ENCODE results near the gene OR1J4.
"Not testable (repeated sequence)": the region's sequence is repeated elsewhere in the genome, so short reads cannot be mapped to it uniquely, and the experiment has no call there.

Gene OR1J4

GRCh38 chr9:122518841-122519240 is at the start of gene OR1J4:
OR1J4 (plus strand) TSS chr9:122519141; CDS start chr9:122519141, 0 bp downstream.
- DNase-seq (ENCODE audit: low spot score): no peak

DNA sequence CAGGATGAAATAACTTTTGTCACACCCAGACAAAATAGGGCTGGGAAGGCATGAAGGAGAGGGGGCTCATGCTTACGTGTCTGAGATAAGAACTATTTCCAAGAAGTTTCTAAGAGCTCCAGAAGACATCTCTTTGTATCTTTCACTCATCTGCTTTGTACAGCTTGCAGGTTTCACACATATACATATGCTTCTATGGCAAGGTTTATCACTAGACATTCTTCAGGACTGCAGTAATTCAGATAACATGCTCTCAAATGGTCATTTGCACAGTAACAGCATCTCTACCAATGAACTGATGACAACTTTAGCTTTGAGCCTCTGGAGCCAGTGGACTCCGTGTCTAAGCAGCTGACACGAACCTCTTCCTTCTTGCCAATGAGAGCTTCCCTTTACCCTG is 44.4 kb upstream of the OR1J4 start:
- DNase-seq (ENCODE audit: low spot score): no peak

DNA sequence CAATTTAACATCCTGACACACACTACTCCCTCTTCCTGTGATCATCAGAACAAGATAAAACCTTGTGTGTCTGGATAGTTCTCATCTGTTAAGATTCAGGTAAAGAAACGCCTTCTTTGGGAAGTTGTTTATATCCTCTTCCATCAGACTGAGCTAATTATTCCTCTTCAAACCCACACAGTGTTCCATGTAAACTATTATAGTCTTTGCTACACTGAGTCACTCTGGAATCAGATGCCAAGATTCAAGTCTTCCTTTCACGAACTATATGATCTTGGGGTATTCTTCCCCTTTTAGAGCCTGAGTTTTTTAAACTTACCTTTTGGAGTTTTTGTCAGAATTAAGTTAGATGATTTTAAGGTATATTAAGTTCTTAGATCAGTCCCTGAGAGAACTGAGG is 43.2 kb upstream of the OR1J4 start:
- no peak for DNase-seq (ENCODE audit: low spot score)

DNA sequence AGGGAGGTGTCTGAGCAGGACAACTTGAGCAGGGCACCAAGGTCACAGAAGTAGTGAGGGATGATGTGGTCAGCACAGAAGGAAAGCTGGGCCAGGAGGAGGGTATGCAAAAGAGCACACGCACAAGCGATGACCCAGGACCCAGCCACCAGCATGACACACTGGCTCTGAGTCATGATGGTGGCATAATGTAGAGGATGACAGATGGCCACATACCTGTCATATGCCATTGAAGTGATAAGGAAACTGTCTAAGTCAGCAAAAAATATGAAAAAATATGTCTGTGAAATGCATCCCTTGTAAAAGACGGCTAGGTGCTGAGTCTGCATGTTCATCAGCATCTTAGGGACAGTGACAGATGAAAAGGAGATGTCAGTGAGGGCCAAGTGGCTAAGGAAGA is 41.6 kb upstream of the OR1J4 start:
- no peak for DNase-seq (ENCODE audit: low spot score)

GRCh38 chr9:122477826-122478225 is 41.1 kb upstream of the OR1J4 start, which contains the start of gene OR1J1:
OR1J1 (minus strand) TSS chr9:122477926; CDS start chr9:122477926, 0 bp downstream.
- DNase-seq (ENCODE audit: low spot score): no peak

DNA sequence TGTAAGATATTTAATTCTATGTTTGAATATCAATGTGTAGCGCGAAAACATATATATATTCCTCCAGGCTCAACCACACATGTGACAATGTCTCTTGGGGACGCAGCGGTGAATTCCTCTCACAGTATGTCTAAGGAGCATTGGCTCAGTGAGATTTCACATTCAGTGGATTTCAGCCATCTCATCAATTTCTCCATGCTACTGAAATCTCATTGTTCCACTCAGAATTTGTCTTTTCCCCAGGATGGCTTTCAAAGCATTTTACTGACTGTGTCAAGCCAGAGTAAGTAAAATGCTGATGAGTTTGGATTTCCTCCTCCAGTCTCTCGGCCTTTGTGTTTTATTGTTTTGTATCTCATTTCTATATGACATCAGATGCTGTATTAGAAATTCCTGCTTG is 39.9 kb upstream of the OR1J4 start:
- DNase-seq (ENCODE audit: low spot score): no peak

DNA sequence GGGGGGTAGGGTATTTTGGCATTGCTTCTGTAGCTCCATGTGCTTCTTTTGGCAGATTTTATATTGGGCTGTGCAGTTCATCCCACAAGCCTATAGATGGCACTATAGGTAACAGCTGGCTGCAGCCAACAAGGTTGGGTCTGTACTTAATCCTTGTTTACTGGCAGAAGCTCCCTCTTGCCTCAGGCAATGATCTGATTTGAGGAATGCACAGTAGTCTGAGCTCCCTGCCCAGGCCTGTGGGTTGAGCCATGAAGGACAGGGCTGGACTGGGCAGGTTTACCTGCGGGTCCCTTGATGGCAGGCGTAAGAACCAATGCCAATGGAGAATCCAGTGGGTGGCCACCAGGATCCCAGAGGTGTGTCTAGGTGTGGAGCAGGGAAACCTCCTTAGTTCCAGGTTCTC is 20.1 kb upstream of the OR1J4 start:
- peak; percentile 35 for DNase-seq (ENCODE audit: low spot score)

GRCh38 chr9:122506964-122507363 is 12.0 kb upstream of the OR1J4 start:
- DNase-seq (ENCODE audit: low spot score): no peak

DNA sequence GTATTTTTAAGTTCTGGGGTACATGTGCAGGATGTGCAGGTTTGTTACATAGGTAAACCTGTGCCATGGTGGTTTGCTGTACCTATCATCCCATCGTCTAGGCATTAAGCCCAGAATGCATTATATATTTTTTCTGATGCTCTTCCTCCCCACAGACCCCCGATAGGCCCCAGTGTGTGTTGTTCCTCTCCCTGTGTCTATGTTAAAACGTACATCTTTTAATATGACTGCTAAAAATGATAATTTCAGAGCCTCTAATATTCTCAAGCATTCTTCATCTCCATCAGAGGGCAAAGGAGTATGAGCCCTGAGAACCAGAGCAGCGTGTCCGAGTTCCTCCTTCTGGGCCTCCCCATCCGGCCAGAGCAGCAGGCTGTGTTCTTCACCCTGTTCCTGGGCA is 8.4 kb upstream of the OR1J4 start, which contains the start of gene OR1J2:
TSS of gene OR1J2 (plus strand) at position 301 of the 400 bp plus-strand sequence. CDS start at position 301, 0 bp downstream.
- no peak for DNase-seq (ENCODE audit: low spot score)

- no peak for DNase-seq (ENCODE audit: low spot score)
These were observed 715 bp upstream of the OR1J4 start for GRCh38 chr9:122518226-122518625.

DNA sequence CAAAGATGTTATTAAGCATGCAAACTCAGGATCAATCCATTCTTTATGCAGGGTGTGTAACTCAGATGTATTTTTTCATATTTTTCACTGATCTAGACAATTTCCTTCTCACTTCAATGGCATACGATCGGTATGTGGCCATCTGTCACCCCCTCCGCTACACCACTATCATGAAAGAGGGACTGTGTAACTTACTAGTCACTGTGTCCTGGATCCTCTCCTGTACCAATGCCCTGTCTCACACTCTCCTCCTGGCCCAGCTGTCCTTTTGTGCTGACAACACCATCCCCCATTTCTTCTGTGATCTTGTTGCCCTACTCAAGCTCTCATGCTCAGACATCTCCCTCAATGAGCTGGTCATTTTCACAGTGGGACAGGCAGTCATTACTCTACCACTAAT is 435 bp downstream of the OR1J4 start:
- DNase-seq (ENCODE audit: low spot score): no peak

DNA sequence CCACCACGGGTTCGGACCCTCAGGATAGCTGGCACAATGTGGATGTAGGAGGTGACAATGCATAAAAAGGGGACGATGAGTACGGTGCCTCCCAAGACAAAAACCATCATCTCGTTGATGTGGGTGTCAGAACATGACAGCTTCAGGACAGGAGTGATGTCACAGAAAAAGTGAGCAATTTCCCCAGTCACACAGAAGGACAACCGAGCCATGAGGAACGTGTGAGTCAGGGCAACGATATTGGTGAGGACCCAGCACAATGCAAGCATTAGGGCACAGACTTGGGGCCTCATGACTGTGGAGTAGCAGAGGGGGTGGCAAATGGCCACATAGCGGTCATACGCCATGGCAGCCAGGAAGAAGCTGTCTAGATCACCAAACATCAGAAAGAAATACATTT is 7.7 kb downstream of the OR1J4 start:
- no peak for DNase-seq (ENCODE audit: low spot score)

DNA sequence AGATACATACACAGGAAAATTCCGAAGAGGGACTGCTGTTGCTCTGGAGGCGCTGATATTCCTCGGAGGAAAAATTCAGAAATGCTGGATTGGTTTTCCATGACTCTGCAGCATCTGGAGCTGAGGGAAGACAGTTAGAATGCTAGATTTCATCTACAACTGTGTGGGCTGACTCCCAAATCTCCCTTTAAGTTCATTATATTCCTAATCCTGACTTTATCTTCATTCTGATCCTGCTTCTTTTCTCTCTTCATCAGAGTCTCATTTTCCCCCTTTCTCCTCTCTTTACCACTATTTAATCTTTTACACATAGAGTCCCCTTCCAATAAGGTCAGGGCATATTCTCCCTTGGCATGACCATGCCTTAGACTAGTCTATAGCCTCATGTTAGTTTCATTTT is 8.3 kb downstream of the OR1J4 start, which contains the start of gene OR1N1:
TSS of gene OR1N1 (minus strand) at position 101 of the 400 bp plus-strand sequence. CDS start at position 101, 0 bp downstream.
- DNase-seq (ENCODE audit: low spot score): no peak

DNA sequence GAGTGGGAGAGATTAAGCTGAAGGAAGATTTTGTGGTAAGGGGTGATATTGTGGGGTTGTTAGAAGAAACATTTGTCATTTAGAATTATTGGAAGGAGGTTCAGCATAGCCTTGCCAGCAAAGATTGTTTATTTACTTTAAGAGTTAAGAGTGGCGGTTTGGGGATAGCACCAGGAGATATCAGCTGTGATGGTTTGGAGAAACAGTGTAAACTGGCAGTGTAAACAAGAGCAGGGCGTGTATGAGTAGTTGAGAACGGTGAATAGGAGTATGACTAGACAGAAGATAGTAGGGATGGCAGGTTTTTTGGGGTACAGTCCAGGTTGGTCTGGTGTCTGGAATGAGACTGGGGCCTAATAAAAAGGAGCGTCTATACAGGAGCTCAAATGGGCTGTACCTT is 12.2 kb downstream of the OR1J4 start:
- DNase-seq (ENCODE audit: low spot score): not testable (repeated sequence)

DNA sequence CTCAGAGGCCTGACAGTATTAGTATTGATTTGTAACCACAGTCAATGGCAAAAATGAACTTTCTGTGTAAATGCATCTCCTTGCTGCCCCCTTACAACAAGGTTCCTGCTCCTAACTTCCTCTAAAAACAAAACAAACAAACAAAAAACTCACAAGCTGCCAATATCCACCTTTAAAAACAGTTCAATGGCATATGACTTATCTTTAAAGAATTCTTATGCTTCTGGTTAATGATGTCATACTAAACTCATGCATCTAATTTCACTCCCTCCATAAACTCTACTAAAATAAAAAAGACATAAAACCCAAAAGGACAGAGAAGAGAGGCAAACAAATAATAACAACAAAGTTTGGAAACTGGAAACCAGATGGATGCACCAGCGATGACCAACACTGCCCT is 17.2 kb downstream of the OR1J4 start:
- no peak for DNase-seq (ENCODE audit: low spot score)

GRCh38 chr9:122537066-122537465 is 18.1 kb downstream of the OR1J4 start:
- not testable (repeated sequence) for DNase-seq (ENCODE audit: low spot score)

DNA sequence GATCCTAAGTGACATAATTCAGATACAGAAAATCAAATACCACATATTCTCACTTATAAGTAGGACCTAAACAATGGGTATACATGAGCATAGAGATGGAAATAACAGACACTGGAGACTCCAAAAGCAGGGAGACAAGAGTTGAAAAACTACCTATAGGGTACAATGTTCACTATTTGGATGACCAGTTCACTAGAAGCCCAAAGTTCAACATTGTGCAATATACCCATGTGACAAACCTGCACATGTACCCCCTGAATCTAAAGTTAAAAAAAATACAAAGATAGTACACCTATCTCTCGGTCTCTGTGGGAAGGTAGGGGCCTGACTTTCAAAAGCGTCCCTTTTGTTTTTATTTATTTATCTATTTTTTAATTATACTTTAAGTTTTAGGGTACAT is 19.8 kb downstream of the OR1J4 start:
- no peak for DNase-seq (ENCODE audit: low spot score)

DNA sequence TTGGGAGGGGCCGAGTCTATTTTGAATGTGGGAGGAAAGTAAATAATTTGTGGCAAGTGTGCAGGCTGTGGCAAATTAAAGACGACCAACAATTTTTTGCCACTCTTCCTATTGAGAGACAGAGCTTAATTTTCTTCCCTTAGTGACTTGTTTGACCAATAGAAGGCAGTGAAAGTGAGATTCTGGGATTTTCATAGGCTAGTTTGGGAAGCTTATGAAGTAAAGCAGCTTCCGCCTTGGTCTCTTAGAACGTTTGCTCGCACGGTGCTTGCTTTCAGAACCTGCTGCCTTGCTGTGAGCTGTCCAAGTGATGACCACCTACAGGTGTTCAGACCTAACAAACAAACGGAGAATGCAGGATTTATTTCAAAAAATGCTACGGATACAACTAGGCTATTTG is 27.3 kb downstream of the OR1J4 start:
- DNase-seq (ENCODE audit: low spot score): no peak

DNA sequence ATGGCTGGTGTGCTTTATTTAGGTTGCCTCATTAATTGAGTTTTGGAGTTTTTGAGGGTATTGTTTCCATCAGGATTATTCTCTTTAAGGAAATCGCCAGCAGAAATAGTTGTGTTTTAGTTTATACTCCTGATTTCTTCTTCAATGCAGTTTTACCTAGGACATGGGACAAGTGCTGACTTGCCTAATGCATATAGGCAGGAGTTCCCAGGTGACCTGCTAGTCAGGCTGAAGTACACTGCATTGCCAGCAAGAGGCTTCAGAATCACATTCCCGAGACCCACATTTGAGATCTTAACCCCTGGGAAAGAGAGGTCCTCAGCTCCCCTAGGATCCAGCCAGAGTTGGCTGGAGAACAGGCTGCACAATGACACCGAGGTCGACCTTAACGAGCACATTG is 32.4 kb downstream of the OR1J4 start:
- DNase-seq (ENCODE audit: low spot score): no peak

- no peak for DNase-seq (ENCODE audit: low spot score)
These were observed 33.9 kb downstream of the OR1J4 start, which contains the start of gene OR1N2 for GRCh38 chr9:122552812-122553211. OR1N2 (plus strand) TSS chr9:122553112; CDS start chr9:122553212, 100 bp downstream.

- DNase-seq (ENCODE audit: low spot score): no peak
These were observed 42.5 kb downstream of the OR1J4 start for GRCh38 chr9:122561446-122561845.

- DNase-seq (ENCODE audit: low spot score): no peak
These were observed 43.3 kb downstream of the OR1J4 start for GRCh38 chr9:122562134-122562760.

- DNase-seq (ENCODE audit: low spot score): no peak
These were observed 49.0 kb downstream of the OR1J4 start for GRCh38 chr9:122567901-122568300.
